Duodenal mucosa (tissue), 2 donors: ENCODE measurements around the gene SGCD.
"Not testable (repeated sequence)": the region's sequence is repeated elsewhere in the genome, so short reads cannot be mapped to it uniquely, and the experiment has no call there.

Experiments used
- H3K27ac ChIP-seq: one replicate; pipeline ENCODE4 v1.7.0; 2013; ENCODE audit warnings: low read depth, low read length
- H3K27me3 ChIP-seq, 2 donors: one replicate each; pipeline ENCODE4 v1.7.0; 2013; ENCODE audit warnings: low read length in 2 of 2, control low read depth in 1 of 2; ENCODE audit not compliant: insufficient read depth in 2 of 2, control insufficient read depth in 1 of 2
- H3K36me3 ChIP-seq, 2 donors: one replicate each; pipeline ENCODE4 v1.7.0; 2013; ENCODE audit warnings: low read length in 2 of 2, control low read depth in 1 of 2; ENCODE audit not compliant: insufficient read depth in 2 of 2, control insufficient read depth in 1 of 2
- H3K4me1 ChIP-seq, 2 donors: one replicate each; pipeline ENCODE4 v1.7.0; 2013; ENCODE audit warnings: low read length in 2 of 2, control low read depth in 1 of 2; ENCODE audit not compliant: insufficient read depth in 2 of 2, control insufficient read depth in 1 of 2
- H3K4me3 ChIP-seq, 2 donors: one replicate each; pipeline ENCODE4 v1.7.0; 2013; ENCODE audit warnings: low read length in 2 of 2, low read depth in 1 of 2
- H3K9ac ChIP-seq, 2 donors: one replicate each; pipeline ENCODE4 v1.7.0; 2013; ENCODE audit warnings: low read length in 2 of 2, low read depth in 1 of 2
- H3K9me3 ChIP-seq, 2 donors: one replicate each; pipeline ENCODE4 v1.7.0; 2013; ENCODE audit warnings: low read length in 2 of 2, control low read depth in 1 of 2; ENCODE audit not compliant: control insufficient read depth in 1 of 2

The SGCD gene

DNA sequence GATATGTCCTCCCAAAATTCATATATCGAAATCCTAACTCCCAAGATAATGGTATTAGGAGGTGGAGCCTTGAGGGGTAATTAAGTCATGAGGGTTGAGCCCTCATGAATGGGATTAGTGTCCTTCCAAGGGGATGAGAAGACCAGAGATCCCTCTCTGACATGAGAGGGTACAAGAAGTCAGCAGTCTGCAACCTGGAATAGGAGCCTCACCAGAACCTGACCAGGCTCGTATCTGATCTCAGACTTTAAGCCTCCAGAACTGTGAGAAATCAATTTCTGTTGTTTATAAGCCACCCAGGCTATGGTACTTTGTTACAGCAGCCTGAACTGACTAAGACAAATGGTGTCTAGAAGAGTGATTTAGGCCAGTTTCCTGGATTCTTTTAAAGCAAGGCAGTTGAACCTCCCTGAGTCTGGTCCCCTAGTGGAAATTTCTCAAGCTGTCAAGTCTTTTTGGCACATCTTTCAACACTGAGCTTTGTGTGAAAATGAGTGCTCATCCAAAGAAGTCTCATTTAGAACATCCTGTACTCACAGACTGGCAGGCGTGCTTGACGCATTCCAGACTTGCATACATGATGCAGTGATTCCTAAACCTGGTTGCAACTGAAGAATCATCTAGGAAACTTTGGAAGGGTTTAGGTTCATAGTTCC is 268.3 kb downstream of the SGCD start:
- Histone ChIP-seq H3K9me3 (no peaks in the 10 kb centered on the region), H3K27ac (no peak overlapping the region), H3K36me3 (no peaks in the 10 kb centered on the region), H3K4me3 (no peak overlapping the region), H3K27me3 (no peaks in the 10 kb centered on the region), H3K9ac (no peak overlapping the region), H3K4me1 (no peaks in the 10 kb centered on the region)

DNA sequence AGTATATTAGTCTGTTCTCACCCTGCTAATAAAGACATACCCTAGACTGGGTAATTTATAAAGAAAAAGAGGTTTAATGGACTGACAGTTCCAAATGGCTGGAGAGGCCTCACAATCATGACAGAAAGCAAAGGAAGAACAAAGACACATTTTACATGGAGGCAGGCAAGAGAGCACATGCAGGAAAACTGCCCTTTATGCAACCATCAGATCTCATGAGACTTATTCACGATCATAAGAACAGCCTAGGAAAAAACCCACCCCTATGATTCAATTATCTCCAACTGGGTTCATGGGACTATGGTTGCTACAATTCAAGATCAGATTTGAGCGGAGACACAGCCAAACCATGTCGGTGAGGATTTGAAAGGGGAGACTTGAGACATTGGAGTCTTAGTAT is 270.3 kb downstream of the SGCD start:
- Histone ChIP-seq H3K36me3 (no peaks in the 10 kb centered on the region), H3K27ac (no peak overlapping the region), H3K9me3 (peaks cover 6 to 10% of the 10 kb centered on the region in 2 donors), H3K4me1 (no peaks in the 10 kb centered on the region), H3K27me3 (no peaks in the 10 kb centered on the region), H3K9ac (no peak overlapping the region), H3K4me3 (no peak overlapping the region)

- Histone ChIP-seq H3K27me3 (no peaks in the 10 kb centered on the region), H3K4me3 (no peak overlapping the region), H3K4me1 (no peaks in the 10 kb centered on the region), H3K27ac (no peak overlapping the region), H3K36me3 (no peaks in the 10 kb centered on the region), H3K9me3 (peaks cover 11 to 16% of the 10 kb centered on the region in 2 donors), H3K9ac (no peak overlapping the region)
Observed at GRCh38 chr5:156598964-156599363, 272.0 kb downstream of the SGCD start.

DNA sequence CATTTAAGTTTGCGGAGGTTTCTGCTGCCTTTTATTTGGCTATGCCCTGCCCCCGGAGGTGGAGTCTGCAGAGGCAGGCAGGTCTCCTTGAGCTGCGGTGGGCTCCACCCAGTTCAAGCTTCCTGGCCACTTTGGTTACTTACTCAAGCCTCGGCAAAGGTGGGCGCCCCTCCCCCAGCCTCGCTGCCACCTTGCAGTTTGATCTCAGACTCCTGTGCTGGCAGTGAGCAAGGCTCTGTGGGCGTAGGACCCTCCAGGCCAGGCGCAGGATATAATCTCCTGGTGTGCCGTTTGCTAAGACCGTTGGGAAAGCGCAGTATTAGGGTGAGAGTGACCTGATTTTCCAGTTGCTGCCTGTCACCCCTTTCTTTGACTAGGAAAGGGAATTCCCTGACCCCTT is 283.6 kb downstream of the SGCD start:
- H3K4me3 ChIP-seq, H3K27ac ChIP-seq, H3K9ac ChIP-seq, H3K27me3 ChIP-seq, H3K36me3 ChIP-seq, H3K4me1 ChIP-seq, H3K9me3 ChIP-seq: not testable (repeated sequence)

GRCh38 chr5:156615901-156616300 is 288.9 kb downstream of the SGCD start:
- H3K27ac ChIP-seq, result no peak overlapping the region
- H3K4me1 ChIP-seq, result no peaks in the 10 kb centered on the region
- H3K4me3 ChIP-seq, result no peak overlapping the region
- no peak overlapping the region for H3K9ac ChIP-seq
- no peaks in the 10 kb centered on the region for H3K36me3 ChIP-seq
- H3K27me3 ChIP-seq, result no peaks in the 10 kb centered on the region
- peaks cover 0 to 4% of the 10 kb centered on the region in 2 donors for H3K9me3 ChIP-seq

DNA sequence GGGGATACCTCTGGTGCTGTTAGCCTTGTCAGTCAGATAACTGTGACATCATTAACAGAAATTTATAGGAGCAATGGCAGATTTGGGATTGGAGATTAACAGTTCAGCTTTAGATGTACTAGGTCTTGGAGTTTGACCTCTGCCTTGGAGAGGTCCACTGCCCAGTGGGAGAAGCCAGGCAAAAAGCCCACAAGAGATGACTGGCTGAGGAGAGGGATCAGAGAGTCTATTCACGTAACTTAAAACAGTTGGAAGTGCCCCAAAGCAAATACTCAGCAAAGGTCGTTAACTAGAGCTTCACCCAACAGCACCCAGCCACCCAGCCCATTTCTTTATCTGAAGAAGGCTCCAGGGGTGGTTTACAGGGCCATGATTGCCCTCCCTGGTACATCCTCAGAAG is 290.5 kb downstream of the SGCD start:
- Histone ChIP-seq H3K36me3 (no peaks in the 10 kb centered on the region), H3K27me3 (no peaks in the 10 kb centered on the region), H3K9ac (no peak overlapping the region), H3K4me1 (no peaks in the 10 kb centered on the region), H3K9me3 (no peaks in the 10 kb centered on the region), H3K27ac (no peak overlapping the region), H3K4me3 (no peak overlapping the region)

GRCh38 chr5:156618601-156619000 is 291.6 kb downstream of the SGCD start:
- Histone ChIP-seq H3K9me3 (no peaks in the 10 kb centered on the region), H3K27me3 (no peaks in the 10 kb centered on the region)

GRCh38 chr5:156621719-156622118 is 294.8 kb downstream of the SGCD start:
- no peaks in the 10 kb centered on the region for H3K36me3 ChIP-seq
- H3K27me3 ChIP-seq, result no peaks in the 10 kb centered on the region
- H3K4me1 ChIP-seq, result no peaks in the 10 kb centered on the region
- H3K4me3 ChIP-seq, result no peak overlapping the region
- H3K9ac ChIP-seq, result no peak overlapping the region
- no peaks in the 10 kb centered on the region for H3K9me3 ChIP-seq
- no peak overlapping the region for H3K27ac ChIP-seq

More at GRCh38 chr5:156618601-156619000, 291.6 kb downstream of the SGCD start:
- H3K4me3 ChIP-seq, result no peak overlapping the region
- no peak overlapping the region for H3K9ac ChIP-seq
- H3K36me3 ChIP-seq, result no peaks in the 10 kb centered on the region
- H3K4me1 ChIP-seq, result no peaks in the 10 kb centered on the region
- no peak overlapping the region for H3K27ac ChIP-seq

DNA sequence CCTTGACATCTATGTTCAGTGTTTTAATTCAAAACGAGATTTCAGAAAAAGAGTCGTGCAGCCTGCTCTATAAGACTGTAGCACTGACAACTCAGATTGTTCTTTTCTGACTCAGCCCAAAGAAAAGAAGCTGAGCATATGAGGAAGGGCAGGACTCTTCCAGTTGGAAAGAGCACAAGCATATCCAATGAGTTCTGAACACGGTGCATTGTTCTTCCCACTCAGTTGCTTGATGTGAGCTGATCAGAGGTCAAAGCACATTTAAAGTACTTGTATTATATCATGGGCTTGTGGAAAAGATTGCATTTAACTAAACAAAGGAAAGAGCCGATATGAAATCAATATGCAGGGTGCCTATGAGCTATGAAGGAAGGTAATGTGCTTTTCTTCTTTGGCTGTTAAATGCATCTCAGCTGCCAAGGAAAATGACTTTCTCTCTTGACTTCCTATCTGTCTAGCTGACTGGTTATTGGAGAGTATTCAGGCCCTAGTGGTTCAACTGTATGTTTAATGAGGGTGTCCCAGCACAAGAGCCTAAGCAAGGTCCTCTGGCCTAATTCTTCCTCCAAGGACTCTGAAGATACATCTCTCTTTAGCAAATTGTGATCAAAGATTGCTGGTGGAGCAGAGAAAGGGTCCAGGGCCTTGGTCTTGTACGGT is 296.5 kb downstream of the SGCD start:
- Histone ChIP-seq H3K4me1 (no peaks in the 10 kb centered on the region), H3K27ac (no peak overlapping the region), H3K4me3 (no peak overlapping the region), H3K9ac (no peak overlapping the region), H3K9me3 (no peaks in the 10 kb centered on the region), H3K36me3 (no peaks in the 10 kb centered on the region), H3K27me3 (no peaks in the 10 kb centered on the region)

GRCh38 chr5:156624686-156625085 is 297.7 kb downstream of the SGCD start:
- Histone ChIP-seq H3K27me3 (no peaks in the 10 kb centered on the region), H3K9ac (no peak overlapping the region), H3K4me3 (no peak overlapping the region), H3K36me3 (no peaks in the 10 kb centered on the region), H3K27ac (no peak overlapping the region), H3K9me3 (no peaks in the 10 kb centered on the region), H3K4me1 (no peaks in the 10 kb centered on the region)
